ENCODE results near the gene SLC9A8.

The SLC9A8 gene

GRCh38 chr20:49915380-49916145 lies 102.9 kb downstream of the SLC9A8 start, which contains the start of gene SPATA2:
Gene SPATA2 (minus strand): TSS chr20:49915529. CDS start chr20:49908490, 7,039 bp downstream.
- DNase-seq (ENCODE audit: low spot score) = peak; percentile 97

- DNase-seq (ENCODE audit: low spot score) = peak; percentile 39
Observed at GRCh38 chr20:49916146-49917002, 103.7 kb downstream of the SLC9A8 start.

- DNase-seq (ENCODE audit: low spot score) = no peak
Observed at GRCh38 chr20:49918446-49918845, 105.8 kb downstream of the SLC9A8 start.

- no peak for DNase-seq (ENCODE audit: low spot score)
Observed at GRCh38 chr20:49919009-49919408, 106.4 kb downstream of the SLC9A8 start.

GRCh38 chr20:49919461-49919860 lies 106.8 kb downstream of the SLC9A8 start:
- no peak for DNase-seq (ENCODE audit: low spot score)

- DNase-seq (ENCODE audit: low spot score) = no peak
Observed at GRCh38 chr20:49924247-49924646, 111.6 kb downstream of the SLC9A8 start.

- DNase-seq (ENCODE audit: low spot score) = no peak
Observed at GRCh38 chr20:49925901-49926454, 113.3 kb downstream of the SLC9A8 start.

- peak; percentile 85 for DNase-seq (ENCODE audit: low spot score)
Observed at GRCh38 chr20:49928411-49929141, 115.9 kb downstream of the SLC9A8 start.

GRCh38 chr20:49929142-49929494 lies 116.5 kb downstream of the SLC9A8 start:
- DNase-seq (ENCODE audit: low spot score) = no peak

GRCh38 chr20:49935746-49936152 lies 123.1 kb downstream of the SLC9A8 start:
- no peak for DNase-seq (ENCODE audit: low spot score)

GRCh38 chr20:49936153-49937026 lies 123.8 kb downstream of the SLC9A8 start, which contains the start of gene RNF114:
Gene RNF114 (plus strand): TSS chr20:49936397. CDS start chr20:49936413, 16 bp downstream.
- peak; percentile 98 for DNase-seq (ENCODE audit: low spot score)

GRCh38 chr20:49937027-49937929 lies 124.7 kb downstream of the SLC9A8 start:
- DNase-seq (ENCODE audit: low spot score) = no peak

- DNase-seq (ENCODE audit: low spot score) = peak; percentile 42
Observed at GRCh38 chr20:49938173-49939163, 125.8 kb downstream of the SLC9A8 start.

GRCh38 chr20:49941456-49941855 lies 128.8 kb downstream of the SLC9A8 start:
- DNase-seq (ENCODE audit: low spot score) = no peak
